Gastroesophageal sphincter (tissue), 4 donors: ENCODE measurements around the gene IGSF9. TPM values are rescaled to one million over a fixed set of nuclear protein-coding genes. Genes with fewer than 3 reads are reported as not detected.

Experiments
- ATAC-seq: fragments of 150-250 bp; one replicate; pipeline ENCODE4 v1.9.1; 2016; ENCODE audit warnings: mild to moderate bottlenecking, moderate library complexity
- H3K27ac ChIP-seq, 4 donors: fragments of 200-600 bp; sonication (generic) in 3 of 4; 1 replicate in 3 of 4; 2 replicates in 1 of 4; pipeline ENCODE4 v1.5.1; 2016 to 2019
- H3K27me3 ChIP-seq: fragments of 200-600 bp; sonication (generic); one replicate; pipeline ENCODE4 v1.5.1; 2019
- H3K36me3 ChIP-seq, 2 donors: fragments of 200-600 bp; sonication (generic); one replicate each; pipeline ENCODE4 v1.5.1; 2019; ENCODE audit warnings: control low read depth in 1 of 2
- H3K4me1 ChIP-seq, 3 donors: fragments of 200-600 bp; sonication (generic); 1 replicate in 2 of 3; 2 replicates in 1 of 3; pipeline ENCODE4 v1.5.1; 2016 to 2019; ENCODE audit warnings: control low read depth in 2 of 3
- H3K4me3 ChIP-seq, 2 donors: fragments of 200-600 bp; sonication (generic); one replicate each; pipeline ENCODE4 v1.5.1; 2019; ENCODE audit warnings: mild to moderate bottlenecking in 1 of 2, moderate library complexity in 1 of 2
- H3K9me3 ChIP-seq, 3 donors: fragments of 200-600 bp; sonication (generic); one replicate each; pipeline ENCODE4 v1.5.1; 2017 to 2019; ENCODE audit warnings: control low read depth in 2 of 3
- EP300 ChIP-seq: sonication (generic); formaldehyde crosslinking; IDR thresholded peaks from one replicate; pipeline ENCODE4 v1.6.1; 2017; ENCODE audit warnings: antibody characterized with exemption, mild to moderate bottlenecking
- POLR2A ChIP-seq, 2 donors: fragments of 450-650 bp; IDR thresholded peaks; one replicate each; pipeline ENCODE4 v1.6.1; 2017; ENCODE audit warnings: antibody characterized with exemption in 2 of 2, mild to moderate bottlenecking in 2 of 2, moderate library complexity in 1 of 2
- POLR2AphosphoS5 ChIP-seq: sonication (generic); formaldehyde crosslinking; IDR thresholded peaks from one replicate; pipeline ENCODE4 v1.6.1; 2017; ENCODE audit warnings: antibody characterized with exemption
- WGBS, 2 donors: methylation state at CpG; one replicate each; pipeline ENCODE4 v1.1.5; 2018; ENCODE audit warnings: low coverage in 1 of 2; 5-methylcytosine and 5-hydroxymethylcytosine counted together
- total RNA-seq, 4 donors: library from RNA; depleted of rRNA; stranded (reverse); fragments of >200 nt; gene quantifications; one replicate each; pipeline ENCODE4 v1.1.0, GENCODE V29; 2016
- TF ChIP-seq, protein P1 (sequence below), 4 experiments: fragments of 200-600 bp in 2 of 4; fragments of 450-650 bp in 2 of 4; sonication (generic) in 1 of 4; IDR thresholded peaks; one replicate each; pipeline ENCODE4 v1.5.1; 2017 to 2019; ENCODE audit warnings: antibody characterized with exemption in 4 of 4, mild to moderate bottlenecking in 2 of 4, moderate library complexity in 2 of 4

Gene IGSF9
- total RNA-seq, 4 donors from 2014 or later = 0.35 to 0.62 TPM; not detected in 2

DNA sequence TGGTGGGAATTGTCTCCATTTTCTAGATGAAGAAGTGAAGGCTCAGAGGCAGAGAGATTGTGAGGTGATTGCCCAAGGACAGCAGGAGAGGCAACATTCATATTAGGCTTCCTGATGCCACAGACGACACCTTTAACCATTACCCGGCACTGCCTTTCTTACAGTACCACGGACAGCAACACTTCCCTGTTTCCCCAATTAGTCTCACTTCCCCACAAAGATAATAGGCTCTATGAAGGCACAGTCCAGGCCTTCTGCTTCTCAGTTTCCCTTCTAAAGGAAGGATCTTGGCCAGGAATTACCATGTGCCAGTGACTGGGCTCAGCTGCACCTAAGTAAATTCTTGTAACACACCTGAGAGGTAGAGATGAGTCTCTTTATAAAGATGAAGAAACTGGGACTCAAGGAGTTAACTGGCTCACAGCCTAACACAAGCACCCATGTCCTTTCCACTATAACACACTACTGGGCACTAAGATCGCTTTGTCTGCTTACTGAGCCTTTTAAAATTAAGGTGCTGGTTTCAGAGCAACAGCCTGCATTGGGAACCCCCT, 9.6 kb downstream of the IGSF9 start:
- Histone ChIP-seq H3K27ac (no peak overlapping the region), H3K36me3 (no peaks in the 10 kb centered on the region), H3K9me3 (no peaks in the 10 kb centered on the region), H3K27me3 (peaks cover 43% of the 10 kb centered on the region), H3K4me1 (peaks cover 0 to 12% (median 3%) of the 10 kb centered on the region in 3 donors), H3K4me3 (no peak overlapping the region)
- TF ChIP-seq, protein P1, sequence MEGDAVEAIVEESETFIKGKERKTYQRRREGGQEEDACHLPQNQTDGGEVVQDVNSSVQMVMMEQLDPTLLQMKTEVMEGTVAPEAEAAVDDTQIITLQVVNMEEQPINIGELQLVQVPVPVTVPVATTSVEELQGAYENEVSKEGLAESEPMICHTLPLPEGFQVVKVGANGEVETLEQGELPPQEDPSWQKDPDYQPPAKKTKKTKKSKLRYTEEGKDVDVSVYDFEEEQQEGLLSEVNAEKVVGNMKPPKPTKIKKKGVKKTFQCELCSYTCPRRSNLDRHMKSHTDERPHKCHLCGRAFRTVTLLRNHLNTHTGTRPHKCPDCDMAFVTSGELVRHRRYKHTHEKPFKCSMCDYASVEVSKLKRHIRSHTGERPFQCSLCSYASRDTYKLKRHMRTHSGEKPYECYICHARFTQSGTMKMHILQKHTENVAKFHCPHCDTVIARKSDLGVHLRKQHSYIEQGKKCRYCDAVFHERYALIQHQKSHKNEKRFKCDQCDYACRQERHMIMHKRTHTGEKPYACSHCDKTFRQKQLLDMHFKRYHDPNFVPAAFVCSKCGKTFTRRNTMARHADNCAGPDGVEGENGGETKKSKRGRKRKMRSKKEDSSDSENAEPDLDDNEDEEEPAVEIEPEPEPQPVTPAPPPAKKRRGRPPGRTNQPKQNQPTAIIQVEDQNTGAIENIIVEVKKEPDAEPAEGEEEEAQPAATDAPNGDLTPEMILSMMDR (IDR thresholded peaks at IDR 0.05) = no peak
- no peak for TF ChIP-seq POLR2AphosphoS5
- no peak for TF ChIP-seq POLR2A (IDR thresholded peaks at IDR 0.05)
- no peak for TF ChIP-seq EP300
- no peak for ATAC-seq
- 68 to 81% methylated on average over 3 to 4 of the region's 4 CpGs for WGBS, 2 donors

DNA sequence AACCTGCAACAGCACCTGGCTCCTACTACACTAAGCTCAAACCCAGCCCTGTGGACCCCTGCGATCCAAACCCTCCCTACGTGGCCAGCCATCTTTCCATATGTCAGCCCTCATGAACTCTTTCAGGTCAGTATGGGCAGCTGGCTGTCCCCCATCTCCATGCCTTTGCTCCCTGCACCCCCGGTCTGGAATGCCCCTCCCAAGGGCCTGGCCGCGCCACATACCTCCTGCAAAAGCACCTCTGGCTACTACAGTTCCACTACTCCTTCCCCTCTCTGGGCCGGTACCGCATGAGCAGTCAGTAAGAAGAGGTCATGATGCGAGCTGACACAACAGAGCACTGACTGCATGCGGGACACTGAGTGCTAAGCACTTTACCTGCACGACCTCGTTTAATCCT, 10.1 kb downstream of the IGSF9 start:
- no peak overlapping the region for H3K27ac ChIP-seq
- H3K4me1 ChIP-seq = peaks cover 0 to 12% (median 3%) of the 10 kb centered on the region in 3 donors
- TF ChIP-seq, protein P1 (IDR thresholded peaks at IDR 0.05) = no peak
- TF ChIP-seq POLR2A (IDR thresholded peaks at IDR 0.05) (no peak), POLR2AphosphoS5 (no peak), EP300 (no peak)
- H3K9me3 ChIP-seq = no peaks in the 10 kb centered on the region
- WGBS, 2 donors = 81 to 90% methylated on average over 2 to 11 of the region's 11 CpGs
- H3K27me3 ChIP-seq = peaks cover 38% of the 10 kb centered on the region
- no peak overlapping the region for H3K4me3 ChIP-seq
- no peaks in the 10 kb centered on the region for H3K36me3 ChIP-seq
- no peak for ATAC-seq

DNA sequence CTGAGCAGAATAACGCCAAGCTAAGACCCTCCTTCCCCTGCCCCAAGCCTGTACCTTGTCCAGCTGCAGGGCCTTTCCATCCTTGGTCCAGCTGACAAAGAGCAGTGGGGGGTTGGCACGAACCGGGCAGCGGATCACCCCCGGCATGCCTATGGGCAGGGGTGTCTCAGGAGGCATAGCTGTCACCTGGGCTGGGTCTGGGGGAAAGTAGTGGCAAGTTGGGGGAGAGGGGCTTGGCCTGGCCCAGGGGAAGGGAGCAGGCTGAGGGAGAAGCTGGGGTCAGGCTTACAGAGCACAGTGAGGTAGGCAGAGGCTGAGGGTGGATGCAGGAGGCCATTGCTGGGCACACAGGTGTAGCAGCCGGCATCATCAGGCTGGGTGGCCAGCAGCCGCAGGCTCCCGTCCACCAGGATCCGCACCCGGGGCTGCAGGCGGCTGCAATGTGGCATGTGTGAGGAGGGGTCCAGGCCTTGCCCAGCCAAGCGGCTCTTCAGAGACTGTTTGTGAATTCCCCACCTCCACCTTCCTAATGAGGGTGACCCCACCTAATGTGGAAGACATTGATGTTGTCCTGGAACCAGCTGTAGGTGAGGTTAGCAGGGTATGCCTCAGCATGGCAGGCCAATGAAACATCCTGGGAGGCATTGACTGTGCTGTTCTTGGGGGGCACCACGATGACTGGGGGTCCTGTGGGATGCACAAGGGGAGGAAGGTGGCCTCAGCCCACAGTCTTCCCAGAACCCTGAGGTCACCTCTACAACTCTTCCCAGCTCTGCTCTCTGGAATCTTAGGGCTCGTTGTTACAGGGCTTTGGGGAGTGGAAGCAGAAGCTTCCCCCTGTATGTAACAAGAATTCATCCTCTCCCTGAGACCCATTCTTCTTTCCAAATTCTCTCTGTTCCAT, 11.0 kb downstream of the IGSF9 start:
- no peak overlapping the region for H3K4me3 ChIP-seq
- peaks cover 34% of the 10 kb centered on the region for H3K27me3 ChIP-seq
- no peak for TF ChIP-seq POLR2A (IDR thresholded peaks at IDR 0.05)
- TF ChIP-seq, protein P1 (IDR thresholded peaks at IDR 0.05) = no peak
- TF ChIP-seq EP300 = no peak
- no peak for TF ChIP-seq POLR2AphosphoS5
- no peak for ATAC-seq
- H3K36me3 ChIP-seq = no peaks in the 10 kb centered on the region
- no peak overlapping the region for H3K27ac ChIP-seq
- WGBS, 2 donors = 79% methylated on average over 3 of the region's 14 CpGs
- no peaks in the 10 kb centered on the region for H3K9me3 ChIP-seq
- peaks cover 0 to 12% (median 3%) of the 10 kb centered on the region in 3 donors for H3K4me1 ChIP-seq

DNA sequence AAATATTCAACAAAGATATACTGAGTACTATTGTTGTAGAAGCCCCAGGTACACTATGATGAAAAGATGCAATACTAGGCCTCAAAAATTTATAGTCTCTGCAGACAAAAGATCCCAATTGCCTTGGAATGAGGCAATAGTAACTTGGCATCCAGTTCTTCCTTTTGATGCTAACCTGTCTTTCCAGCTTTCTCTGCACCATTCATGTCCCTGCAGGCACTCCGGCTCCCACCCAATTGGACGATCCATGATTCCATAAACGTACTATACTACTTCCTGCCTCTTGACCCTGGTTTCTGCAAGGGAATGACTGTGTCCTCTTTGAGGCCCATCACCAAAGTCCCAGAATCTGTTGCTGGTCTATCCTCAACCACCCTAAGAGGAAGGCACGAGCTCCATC, 12.1 kb downstream of the IGSF9 start:
- Histone ChIP-seq H3K9me3 (no peaks in the 10 kb centered on the region), H3K27me3 (peaks cover 33% of the 10 kb centered on the region), H3K36me3 (no peaks in the 10 kb centered on the region), H3K27ac (no peak overlapping the region), H3K4me3 (no peak overlapping the region), H3K4me1 (peaks cover 0 to 12% (median 3%) of the 10 kb centered on the region in 3 donors)
- 82 to 84% methylated on average over 4 of the region's 4 CpGs for WGBS, 2 donors
- TF ChIP-seq, protein P1 (IDR thresholded peaks at IDR 0.05) = no peak
- no peak for TF ChIP-seq EP300
- ATAC-seq = no peak
